Measurements from ENCODE around the gene GOLIM4. TPM values are rescaled to one million over a fixed set of nuclear protein-coding genes. Genes with fewer than 3 reads are reported as not detected.

The GOLIM4 gene
- total RNA-seq, 2 experiments from 2014 or later = 7.6 to 8.0 TPM

- POLR2A ChIA-PET = no interaction called here
- CTCF ChIA-PET = no interaction called here
Measured at GRCh38 chr3:168100777-168101492, 5.2 kb upstream of the GOLIM4 start.

- ChIA-PET CTCF (no interaction called here), POLR2A (no interaction called here)
Measured at GRCh38 chr3:168097381-168097780, 1.7 kb upstream of the GOLIM4 start.

- ChIA-PET POLR2A (no interaction called here), CTCF (no interaction called here)
Measured at GRCh38 chr3:168096210-168096652, 507 bp upstream of the GOLIM4 start.

- POLR2A ChIA-PET = no interaction called here
- CTCF ChIA-PET = no interaction called here
Measured at GRCh38 chr3:168094877-168095610, 680 bp downstream of the GOLIM4 start.

GRCh38 chr3:168094580-168094876 lies 1.2 kb downstream of the GOLIM4 start:
- CTCF ChIA-PET = no interaction called here
- POLR2A ChIA-PET = no interaction called here

GRCh38 chr3:168093790-168094189 lies 1.9 kb downstream of the GOLIM4 start:
- POLR2A ChIA-PET = no interaction called here
- CTCF ChIA-PET = no interaction called here

GRCh38 chr3:168093229-168093628 lies 2.5 kb downstream of the GOLIM4 start:
- POLR2A ChIA-PET = no interaction called here
- CTCF ChIA-PET = no interaction called here

GRCh38 chr3:168091941-168092340 lies 3.8 kb downstream of the GOLIM4 start:
- ChIA-PET POLR2A (no interaction called here), CTCF (no interaction called here)

GRCh38 chr3:168091302-168091858 lies 4.3 kb downstream of the GOLIM4 start:
- POLR2A ChIA-PET = no interaction called here

GRCh38 chr3:168090306-168091085 lies 5.2 kb downstream of the GOLIM4 start:
- ChIA-PET CTCF (no interaction called here), POLR2A (no interaction called here)

More at GRCh38 chr3:168091302-168091858, 4.3 kb downstream of the GOLIM4 start:
- CTCF ChIA-PET = no interaction called here

- ChIA-PET POLR2A (no interaction called here), CTCF (no interaction called here)
Measured at GRCh38 chr3:168089179-168089771, 6.4 kb downstream of the GOLIM4 start.

GRCh38 chr3:168088106-168088720 lies 7.5 kb downstream of the GOLIM4 start:
- CTCF ChIA-PET = interaction anchor here (1.4 kb wide), 1 partner anchor 40 kb away, joined by 3 read pairs; no protein-coding TSS in a partner anchor
- POLR2A ChIA-PET = no interaction called here

GRCh38 chr3:168087539-168087938 lies 8.2 kb downstream of the GOLIM4 start:
- CTCF ChIA-PET = interaction anchor here (1.4 kb wide), 1 partner anchor 39 kb away, joined by 3 read pairs; no protein-coding TSS in a partner anchor
- POLR2A ChIA-PET = no interaction called here

- ChIA-PET POLR2A (no interaction called here), CTCF (interaction anchor here (1.4 kb wide), 1 partner anchor 38 kb away, joined by 3 read pairs; no protein-coding TSS in a partner anchor)
Measured at GRCh38 chr3:168086541-168087260, 9.0 kb downstream of the GOLIM4 start.

GRCh38 chr3:168085491-168086119 lies 10.1 kb downstream of the GOLIM4 start:
- ChIA-PET CTCF (no interaction called here), POLR2A (no interaction called here)

- POLR2A ChIA-PET = no interaction called here
- CTCF ChIA-PET = no interaction called here
Measured at GRCh38 chr3:168083906-168084305, 11.8 kb downstream of the GOLIM4 start.

GRCh38 chr3:168081856-168082255 lies 13.9 kb downstream of the GOLIM4 start:
- POLR2A ChIA-PET = no interaction called here
- CTCF ChIA-PET = no interaction called here

- CTCF ChIA-PET = no interaction called here
- POLR2A ChIA-PET = no interaction called here
Measured at GRCh38 chr3:168081171-168081771, 14.5 kb downstream of the GOLIM4 start.
